H9 (cell line): Measurements from ENCODE around the gene C1orf116. TPM values are rescaled to one million over a fixed set of nuclear protein-coding genes. Genes with fewer than 3 reads are reported as not detected.
A peak's percentile ranks its signal among the peaks of the same experiment; 100 is the strongest.

ENCODE experiments used
- DNase-seq: peaks from one replicate; pipeline ENCODE4 v3.0.0-alpha.2; 2017
- H2AFZ ChIP-seq: one replicate; pipeline ENCODE4 v1.6.1; 2013; ENCODE audit warnings: mild to moderate bottlenecking, low read length, control low read depth, moderate library complexity
- H2AK5ac ChIP-seq: 2 replicates; pipeline ENCODE4 v1.6.1; 2013; ENCODE audit warnings: low read length, control low read depth, mixed read lengths; ENCODE audit not compliant: insufficient read length
- H2BK120ac ChIP-seq: one replicate; pipeline ENCODE4 v1.6.1; 2013; ENCODE audit warnings: low read depth, mild to moderate bottlenecking, low read length, control low read depth, inconsistent platforms; ENCODE audit not compliant: poor library complexity, severe bottlenecking
- H2BK12ac ChIP-seq: 2 replicates; pipeline ENCODE4 v1.6.1; 2013; ENCODE audit warnings: low read length, control low read depth, mixed read lengths, low read depth; ENCODE audit not compliant: insufficient read length
- H2BK15ac ChIP-seq: 2 replicates; pipeline ENCODE4 v1.6.1; 2013; ENCODE audit warnings: low read depth, low read length, control low read depth
- H2BK20ac ChIP-seq: one replicate; pipeline ENCODE4 v1.6.1; 2013; ENCODE audit warnings: low read depth, mild to moderate bottlenecking, low read length, control low read depth, inconsistent platforms; ENCODE audit not compliant: poor library complexity, severe bottlenecking
- H2BK5ac ChIP-seq: 2 replicates; pipeline ENCODE4 v1.6.1; 2013; ENCODE audit warnings: low read length, control low read depth, mixed read lengths; ENCODE audit not compliant: insufficient read length
- H3K14ac ChIP-seq: 2 replicates; pipeline ENCODE4 v1.6.1; 2013; ENCODE audit warnings: low read length, control low read depth; ENCODE audit not compliant: insufficient read depth
- H3K18ac ChIP-seq: 2 replicates; pipeline ENCODE4 v1.6.1; 2013; ENCODE audit warnings: low read depth, mild to moderate bottlenecking, mixed read lengths, low read length, control low read depth; ENCODE audit not compliant: insufficient read length
- H3K23ac ChIP-seq: 2 replicates; pipeline ENCODE4 v1.6.1; 2013; ENCODE audit warnings: low read length, control low read depth, mixed read lengths, low read depth; ENCODE audit not compliant: insufficient read length
- H3K23me2 ChIP-seq: 2 replicates; pipeline ENCODE4 v1.6.1; 2013; ENCODE audit warnings: low read depth, mild to moderate bottlenecking, mixed read lengths, low read length, control low read depth; ENCODE audit not compliant: insufficient read length, poor library complexity, severe bottlenecking
- H3K27ac ChIP-seq: 2 replicates; pipeline ENCODE4 v1.5.1; 2013; ENCODE audit warnings: low read length, control low read depth, mixed read lengths, low read depth; ENCODE audit not compliant: insufficient read length
- H3K27me3 ChIP-seq: 2 replicates; pipeline ENCODE4 v1.6.1; 2013; ENCODE audit warnings: low read length, control low read depth, inconsistent platforms; ENCODE audit not compliant: insufficient read depth
- H3K4ac ChIP-seq: 2 replicates; pipeline ENCODE4 v1.6.1; 2013; ENCODE audit warnings: low read depth, mild to moderate bottlenecking, control low read depth, inconsistent platforms, low read length, moderate library complexity
- H3K4me1 ChIP-seq: 2 replicates; pipeline ENCODE4 v1.6.1; 2013; ENCODE audit warnings: low read length, control low read depth, inconsistent platforms; ENCODE audit not compliant: insufficient read depth
- H3K4me2 ChIP-seq: 2 replicates; pipeline ENCODE4 v1.6.1; 2013; ENCODE audit warnings: low read length, control low read depth, mixed read lengths; ENCODE audit not compliant: insufficient read length, insufficient read depth
- H3K56ac ChIP-seq: 2 replicates; pipeline ENCODE4 v1.6.1; 2013; ENCODE audit warnings: low read depth, mild to moderate bottlenecking, mixed read lengths, low read length, control low read depth; ENCODE audit not compliant: insufficient read length
- H3K79me1 ChIP-seq: 2 replicates; pipeline ENCODE4 v1.6.1; 2013; ENCODE audit warnings: low read depth, mild to moderate bottlenecking, moderate library complexity, low read length, control low read depth, inconsistent platforms; ENCODE audit not compliant: insufficient read depth, poor library complexity, severe bottlenecking
- H3K79me2 ChIP-seq: 2 replicates; pipeline ENCODE4 v1.6.1; 2013; ENCODE audit warnings: low read length, control low read depth, inconsistent platforms; ENCODE audit not compliant: insufficient read depth
- H3K9ac ChIP-seq: 2 replicates; pipeline ENCODE4 v1.6.1; 2013; ENCODE audit warnings: low read length, control low read depth, mixed read lengths; ENCODE audit not compliant: insufficient read length; ENCODE audit errors: extremely low read depth
- H3K9me3 ChIP-seq: one replicate; pipeline ENCODE4 v1.6.1; 2013; ENCODE audit warnings: low read depth, low read length, inconsistent platforms; ENCODE audit not compliant: control insufficient read depth
- H3T11ph ChIP-seq: one replicate; pipeline ENCODE4 v1.6.1; 2013; ENCODE audit warnings: mild to moderate bottlenecking, low read length, control low read depth, inconsistent platforms
- H4K20me1 ChIP-seq: one replicate; pipeline ENCODE4 v1.6.1; 2013; ENCODE audit not compliant: control insufficient read depth, insufficient read length, insufficient read depth
- H4K5ac ChIP-seq: 2 replicates; pipeline ENCODE4 v1.6.1; 2013; ENCODE audit warnings: low read depth, mild to moderate bottlenecking, mixed read lengths, low read length, control low read depth; ENCODE audit not compliant: insufficient read length
- H4K8ac ChIP-seq: replicated peaks from 2 replicates; pipeline ENCODE4 v1.6.1; 2013; ENCODE audit warnings: low read length, control low read depth, mixed read lengths, low read depth; ENCODE audit not compliant: insufficient read length
- H4K91ac ChIP-seq: 2 replicates; pipeline ENCODE4 v1.6.1; 2013; ENCODE audit warnings: low read depth, mild to moderate bottlenecking, moderate library complexity, mixed read lengths, low read length, control low read depth; ENCODE audit not compliant: insufficient read length
- H3K27ac Mint-ChIP-seq, 3 experiments: 2 replicates in 2 of 3; 3 replicates in 1 of 3; pipeline ENCODE4 v1.8.0; 2020 to 2021; ENCODE audit warnings: mixed read lengths in 3 of 3, mild to moderate bottlenecking in 1 of 3, moderate library complexity in 1 of 3
- H3K27me3 Mint-ChIP-seq: 2 replicates; pipeline ENCODE4 v1.8.0; 2021; ENCODE audit warnings: low read depth, mild to moderate bottlenecking, moderate library complexity, mixed read lengths
- H3K36me3 Mint-ChIP-seq, 3 experiments: 2 replicates in 2 of 3; 3 replicates in 1 of 3; pipeline ENCODE4 v1.8.0; 2020 to 2021; ENCODE audit warnings: low read depth in 3 of 3, mixed read lengths in 3 of 3; ENCODE audit not compliant: insufficient read depth in 1 of 3
- H3K4me1 Mint-ChIP-seq, 2 experiments: 2 replicates each; pipeline ENCODE4 v1.8.0; 2020; ENCODE audit warnings: mixed read lengths in 2 of 2
- H3K4me3 Mint-ChIP-seq, 2 experiments: 2 replicates in 1 of 2; 3 replicates in 1 of 2; pipeline ENCODE4 v1.8.0; 2020 to 2021; ENCODE audit warnings: mild to moderate bottlenecking in 2 of 2, mixed read lengths in 2 of 2, moderate library complexity in 1 of 2
- H3K9me3 Mint-ChIP-seq, 2 experiments: 2 replicates in 1 of 2; 3 replicates in 1 of 2; pipeline ENCODE4 v1.8.0; 2020; ENCODE audit warnings: mild to moderate bottlenecking in 2 of 2, mixed read lengths in 2 of 2, moderate library complexity in 1 of 2
- CTCF ChIP-seq: fragments of 200-600 bp; sonication (generic); conservative IDR thresholded peaks from 3 replicates; pipeline ENCODE4 v1.8.0; 2021; ENCODE audit warnings: antibody characterized with exemption, mild to moderate bottlenecking
- whole genome bisulfite sequencing: extraction: QIAGEN DNeasy Blood & Tissue Kit; methylation state at CpG from one replicate; pipeline ENCODE4 v1.1.7; 2013; ENCODE audit warnings: missing lambda C conversion rate, low lambda C conversion rate, mixed read lengths; ENCODE audit not compliant: insufficient read length; ENCODE audit errors: extremely low coverage; 5-methylcytosine and 5-hydroxymethylcytosine counted together
- total RNA-seq: library from RNA; stranded (reverse); gene quantifications from 2 replicates; pipeline ENCODE4 v1.2.1, GENCODE V29; 2021

The C1orf116 gene
- total RNA-seq, 1 experiment from 2014 or later, result 0.48 TPM

GRCh38 chr1:207031632-207032264 is 808 bp downstream of the C1orf116 start:
- Mint-ChIP-seq H3K4me1 (peaks cover 44 to 50% of the 10 kb centered on the region in 2 experiments), H3K27me3 (no peaks in the 10 kb centered on the region), H3K36me3 (no peaks in the 10 kb centered on the region; a peak in 1 of 7 replicates), H3K27ac (peak overlapping the region; percentile 11 to 80 (median 40); a peak in 5 of 7 replicates), H3K4me3 (peak overlapping the region in 1 of 2 experiments; percentile 66; a peak in 3 of 5 replicates), H3K9me3 (no peaks in the 10 kb centered on the region)
- Histone ChIP-seq H3K79me1 (no peaks in the 10 kb centered on the region), H2AK5ac (no peak overlapping the region), H4K91ac (no peak overlapping the region), H3T11ph (no peak overlapping the region), H3K23ac (no peak overlapping the region), H4K20me1 (no peaks in the 10 kb centered on the region), H2BK120ac (no peak overlapping the region), H2BK5ac (no peak overlapping the region), H4K5ac (no peak overlapping the region), H3K4me1 (peaks cover 20% of the 10 kb centered on the region), H3K4me2 (peak overlapping the region; percentile 20), H4K8ac (no peak overlapping the region), H3K9me3 (no peaks in the 10 kb centered on the region), H3K27ac (no peak overlapping the region), H3K56ac (no peak overlapping the region), H3K18ac (no peak overlapping the region), H2AFZ (no peak overlapping the region), H2BK15ac (no peak overlapping the region), H3K9ac (no peak overlapping the region), H3K4ac (no peak overlapping the region), H3K27me3 (no peaks in the 10 kb centered on the region), H2BK20ac (no peak overlapping the region), H2BK12ac (no peak overlapping the region), H3K79me2 (no peaks in the 10 kb centered on the region; the same call in 1 of the 2 replicates), H3K23me2 (no peaks in the 10 kb centered on the region), H3K14ac (no peak overlapping the region)
- TF ChIP-seq CTCF, result no peak
- no peak for DNase-seq
- no CpG with 5 or more reads among the region's 7 CpGs for WGBS
